Left lung (tissue), 10 donors: Measurements from ENCODE around the gene COX18. TPM values are rescaled to one million over a fixed set of nuclear protein-coding genes. Genes with fewer than 3 reads are reported as not detected.

Experiments
- ATAC-seq: fragments of 200-7000 bp; cut with Tn5 transposase; one replicate; pipeline ENCODE4 v1.9.1; 2020; ENCODE audit warnings: moderate library complexity
- DNase-seq, 4 donors: peaks; one replicate each; pipeline ENCODE4 v3.0.0-alpha.2; 2013 to 2020
- H3K27ac ChIP-seq, 2 donors: fragments of 200-600 bp; sonication (generic) in 1 of 2; one replicate each; pipeline versions ENCODE4 v1.5.0 to v1.8.0; 2020 to 2021
- H3K27me3 ChIP-seq, 2 donors: fragments of 200-600 bp; sonication (generic) in 1 of 2; one replicate each; pipeline versions ENCODE4 v1.5.0 to v1.8.0; 2020 to 2021
- H3K36me3 ChIP-seq, 2 donors: fragments of 200-600 bp; sonication (generic) in 1 of 2; one replicate each; pipeline versions ENCODE4 v1.5.0 to v1.8.0; 2020 to 2021
- H3K4me1 ChIP-seq, 2 donors: fragments of 200-600 bp; one replicate each; pipeline ENCODE4 v1.8.0; 2021
- H3K4me3 ChIP-seq, 2 donors: fragments of 200-600 bp; sonication (generic) in 1 of 2; one replicate each; pipeline versions ENCODE4 v1.5.0 to v1.8.0; 2020 to 2021; ENCODE audit warnings: mild to moderate bottlenecking in 1 of 2
- H3K9me3 ChIP-seq, 2 donors: fragments of 200-600 bp; sonication (generic) in 1 of 2; one replicate each; pipeline versions ENCODE4 v1.5.0 to v1.8.0; 2020 to 2021
- intact Hi-C, 2 donors: fragments of 100-400 bp; cut with DNase I; formaldehyde crosslinking; loops; one replicate each; pipeline versions ENCODE4 v1.11.2 to v1.14.2; 2022
- polyA plus RNA-seq, 6 donors: library from polyadenylated mRNA; unstranded; fragments of 120-200 nt; gene quantifications; one replicate each; pipeline ENCODE4 v1.2.1, GENCODE V29; 2013; ENCODE audit not compliant: insufficient read length in 6 of 6
- total RNA-seq, 2 donors: library from RNA; stranded (reverse); fragmentation: NEBNext Ultra II Directional; extraction: Animal tissue kit (Norgen Biotek cat#: 25700); gene quantifications; one replicate each; pipeline ENCODE4 v1.2.1, GENCODE V29; 2021
- TF ChIP-seq, protein P1 (sequence below), 2 donors: fragments of 200-600 bp; sonication (generic) in 1 of 2; IDR thresholded peaks; one replicate each; pipeline versions ENCODE4 v1.5.0 to v1.8.0; 2021; ENCODE audit warnings: antibody characterized with exemption in 2 of 2
- donor health status: DM: no; HTN: yes; CAD: no.
- donor health status: DM: no; HTN: no; CAD: no.

COX18 gene
- total and polyA plus RNA-seq, 8 donors, result 14.6 to 19.7 (median 17.4) TPM

DNA sequence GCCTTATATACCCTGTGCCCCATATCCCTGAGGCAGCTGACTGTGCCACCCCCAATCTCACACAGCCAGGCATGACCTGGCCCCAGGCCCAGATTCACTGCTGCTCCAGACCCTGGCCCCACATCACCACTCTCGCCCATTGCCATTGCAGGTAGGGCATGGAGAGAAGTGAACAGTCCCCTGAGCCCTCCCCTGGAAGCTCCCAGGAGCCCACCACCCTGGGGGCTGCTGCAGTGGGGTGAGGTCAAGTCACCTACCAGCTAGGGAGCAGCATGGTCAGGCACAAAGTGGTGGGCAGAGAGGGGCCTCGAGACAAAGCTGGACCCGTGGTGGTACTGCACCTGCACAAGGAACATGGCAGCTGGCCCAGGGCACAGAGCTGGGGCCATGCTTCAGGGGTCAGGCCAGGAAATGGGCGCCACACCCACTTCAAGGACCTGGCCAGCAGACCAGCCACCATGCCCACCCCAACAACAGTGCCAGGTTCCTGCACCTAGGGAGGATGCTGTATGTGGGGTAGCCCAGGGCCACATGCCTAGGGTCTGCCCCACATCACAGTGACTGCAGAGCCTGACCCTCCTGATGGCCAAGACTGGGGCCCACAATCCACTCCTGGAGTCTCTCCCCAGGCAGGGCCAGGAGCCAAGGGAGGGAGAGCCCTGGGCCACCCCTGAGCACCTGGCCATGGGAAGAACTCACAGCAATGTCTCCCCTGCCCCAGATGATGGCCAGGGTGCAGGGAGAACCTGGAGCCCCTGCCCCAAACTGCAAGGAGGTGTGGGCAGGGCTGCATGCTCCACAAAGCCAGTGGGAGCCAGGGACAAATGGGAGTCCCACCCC is 58.5 kb downstream of the COX18 start:
- H3K4me3 ChIP-seq, result no peak overlapping the region
- no peaks in the 10 kb centered on the region for H3K36me3 ChIP-seq
- ATAC-seq (no peak), DNase-seq (peak in 1 of 4 donors; percentile 32)
- H3K9me3 ChIP-seq, result peaks cover 0 to 10% of the 10 kb centered on the region in 2 donors
- no peak overlapping the region for H3K27ac ChIP-seq
- no peaks in the 10 kb centered on the region for H3K27me3 ChIP-seq
- TF ChIP-seq, protein P1, sequence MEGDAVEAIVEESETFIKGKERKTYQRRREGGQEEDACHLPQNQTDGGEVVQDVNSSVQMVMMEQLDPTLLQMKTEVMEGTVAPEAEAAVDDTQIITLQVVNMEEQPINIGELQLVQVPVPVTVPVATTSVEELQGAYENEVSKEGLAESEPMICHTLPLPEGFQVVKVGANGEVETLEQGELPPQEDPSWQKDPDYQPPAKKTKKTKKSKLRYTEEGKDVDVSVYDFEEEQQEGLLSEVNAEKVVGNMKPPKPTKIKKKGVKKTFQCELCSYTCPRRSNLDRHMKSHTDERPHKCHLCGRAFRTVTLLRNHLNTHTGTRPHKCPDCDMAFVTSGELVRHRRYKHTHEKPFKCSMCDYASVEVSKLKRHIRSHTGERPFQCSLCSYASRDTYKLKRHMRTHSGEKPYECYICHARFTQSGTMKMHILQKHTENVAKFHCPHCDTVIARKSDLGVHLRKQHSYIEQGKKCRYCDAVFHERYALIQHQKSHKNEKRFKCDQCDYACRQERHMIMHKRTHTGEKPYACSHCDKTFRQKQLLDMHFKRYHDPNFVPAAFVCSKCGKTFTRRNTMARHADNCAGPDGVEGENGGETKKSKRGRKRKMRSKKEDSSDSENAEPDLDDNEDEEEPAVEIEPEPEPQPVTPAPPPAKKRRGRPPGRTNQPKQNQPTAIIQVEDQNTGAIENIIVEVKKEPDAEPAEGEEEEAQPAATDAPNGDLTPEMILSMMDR (IDR thresholded peaks at IDR 0.05), result no peak
- intact Hi-C loops, result loop anchor here in 1 of 2 donors (10.0 kb wide), 1 partner anchor 506 kb away; no protein-coding TSS in a partner anchor
- no peaks in the 10 kb centered on the region for H3K4me1 ChIP-seq

DNA sequence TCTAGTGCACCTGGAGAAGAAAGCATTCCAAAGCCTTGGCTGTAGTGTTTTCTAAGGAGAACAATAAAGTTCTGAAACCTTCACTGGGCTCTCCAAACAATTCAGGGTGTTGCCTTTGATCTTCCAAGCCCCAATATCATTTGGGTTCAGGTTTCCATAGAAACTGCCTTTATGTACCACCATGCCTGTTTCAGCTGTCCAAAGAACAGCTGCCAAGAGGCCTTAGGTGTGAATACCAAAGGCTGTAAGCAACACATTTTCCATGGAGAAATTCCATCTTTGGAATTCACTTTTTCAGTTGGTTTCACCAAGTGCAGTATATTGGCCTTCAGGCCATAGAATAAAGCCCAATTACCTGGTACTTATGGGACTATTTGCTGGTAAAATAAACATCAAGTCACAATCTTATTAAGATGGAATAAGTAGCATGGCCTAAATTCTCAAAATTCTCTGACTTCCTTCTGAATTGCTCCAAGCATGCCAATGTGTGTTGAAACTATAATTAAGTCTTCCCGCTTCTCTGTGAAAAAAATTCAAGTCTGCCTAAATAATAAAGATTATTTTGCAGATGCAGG is 61.9 kb downstream of the COX18 start:
- no peaks in the 10 kb centered on the region for H3K4me1 ChIP-seq
- H3K27me3 ChIP-seq, result no peaks in the 10 kb centered on the region
- intact Hi-C loops, result loop anchor here in 1 of 2 donors (10.0 kb wide), 1 partner anchor 113 kb away; no protein-coding TSS in a partner anchor
- TF ChIP-seq, protein P1 (IDR thresholded peaks at IDR 0.05), result no peak
- DNase-seq, result no peak
- H3K4me3 ChIP-seq, result no peak overlapping the region
- H3K9me3 ChIP-seq, result peaks cover 0 to 10% of the 10 kb centered on the region in 2 donors
- no peak for ATAC-seq
- H3K27ac ChIP-seq, result no peak overlapping the region
- H3K36me3 ChIP-seq, result no peaks in the 10 kb centered on the region

DNA sequence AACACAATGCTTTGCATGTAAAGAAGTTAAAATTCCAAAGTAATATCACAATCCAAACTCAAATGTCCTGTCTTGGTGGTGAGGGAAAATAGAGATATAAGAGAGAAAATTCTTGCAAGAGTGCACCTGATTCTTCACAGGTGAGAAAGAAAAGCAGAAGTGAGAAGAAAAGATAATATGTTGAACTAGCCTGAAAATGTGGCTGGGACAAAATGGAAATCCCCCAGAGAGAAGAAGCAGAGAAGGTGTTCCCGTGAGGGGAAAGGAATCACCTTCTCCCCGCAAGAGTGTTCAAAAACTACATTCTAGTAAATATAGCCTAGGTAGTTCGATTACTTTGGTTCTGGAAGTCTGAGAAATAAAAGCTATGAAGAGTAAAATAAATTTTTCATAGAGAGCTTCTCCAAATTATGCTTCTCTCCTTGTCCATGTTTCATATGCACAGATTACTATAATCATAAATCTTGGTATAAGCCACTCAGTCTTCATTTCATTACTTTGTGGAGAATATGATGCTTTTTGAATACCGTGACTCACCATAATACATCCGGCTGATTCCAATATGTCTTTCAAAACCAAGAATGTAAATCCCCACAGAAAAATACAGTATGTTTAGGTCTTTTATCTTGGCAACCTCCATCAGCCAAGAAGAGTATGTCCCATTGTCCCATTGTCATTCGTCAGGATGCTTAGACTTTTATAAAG is 63.1 kb downstream of the COX18 start:
- ATAC-seq, result no peak

DNA sequence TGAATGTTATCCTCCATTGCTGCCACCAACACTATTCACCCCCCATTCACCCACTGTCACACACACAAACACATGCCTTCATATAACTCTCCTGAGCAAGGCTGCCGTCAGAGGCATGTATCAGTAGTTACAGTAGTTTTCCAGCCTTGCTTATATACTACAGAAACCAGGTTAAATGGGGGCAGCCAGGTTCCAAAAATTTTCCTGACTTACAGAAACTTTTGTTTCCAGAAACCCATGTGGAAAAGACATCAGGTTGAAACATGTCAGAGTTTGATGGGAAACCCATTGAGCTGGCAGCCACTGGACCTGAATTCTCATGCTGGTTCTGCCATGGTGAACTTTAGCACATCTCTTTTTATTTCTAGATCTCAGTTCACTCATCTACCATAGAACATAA is 64.0 kb downstream of the COX18 start:
- Histone ChIP-seq H3K4me1 (no peaks in the 10 kb centered on the region), H3K27me3 (no peaks in the 10 kb centered on the region), H3K27ac (no peak overlapping the region), H3K4me3 (no peak overlapping the region), H3K9me3 (peaks cover 0 to 2% of the 10 kb centered on the region in 2 donors), H3K36me3 (no peaks in the 10 kb centered on the region)
- ATAC-seq (no peak), DNase-seq (no peak)
- intact Hi-C loops, result loop anchor here in 1 of 2 donors (10.0 kb wide), 1 partner anchor 111 kb away; no protein-coding TSS in a partner anchor
- TF ChIP-seq, protein P1 (IDR thresholded peaks at IDR 0.05), result no peak

More for the DNA sequence above, 63.1 kb downstream of the COX18 start:
- Histone ChIP-seq H3K4me1 (no peaks in the 10 kb centered on the region), H3K27me3 (no peaks in the 10 kb centered on the region), H3K4me3 (no peak overlapping the region), H3K36me3 (no peaks in the 10 kb centered on the region), H3K27ac (no peak overlapping the region), H3K9me3 (peaks cover 0 to 2% of the 10 kb centered on the region in 2 donors)
- TF ChIP-seq, protein P1 (IDR thresholded peaks at IDR 0.05), result no peak
- no peak for DNase-seq
- intact Hi-C loops, result loop anchor here in 1 of 2 donors (10.0 kb wide), 1 partner anchor 112 kb away; no protein-coding TSS in a partner anchor

Other genes starting within 250 kb of the COX18 start
- gene ANKRD17, start 189.1 kb upstream of the COX18 start, total RNA-seq, result 10 to 100 TPM; 57.5 to 58.1 TPM
- 10 to 100 TPM; 68.0 to 83.0 (median 76.6) TPM for gene ANKRD17, start 189.1 kb upstream of the COX18 start, polyA plus RNA-seq